Stimulated activated CD8-positive, alpha-beta memory T cell treated with anti-CD3 and anti-CD28 coated beads, Interleukin-7, amount 100 ng/mL, for 48 hours (primary cell): Measurements from ENCODE around the gene CCRL2.

ENCODE experiments used
- DNase-seq, 2 donors: peaks; one replicate each; pipeline ENCODE4 v3.0.0-alpha.2; 2020; ENCODE audit warnings: low read depth in 1 of 2; ENCODE audit errors: extremely low read depth in 1 of 2

CCRL2 gene, protein sequence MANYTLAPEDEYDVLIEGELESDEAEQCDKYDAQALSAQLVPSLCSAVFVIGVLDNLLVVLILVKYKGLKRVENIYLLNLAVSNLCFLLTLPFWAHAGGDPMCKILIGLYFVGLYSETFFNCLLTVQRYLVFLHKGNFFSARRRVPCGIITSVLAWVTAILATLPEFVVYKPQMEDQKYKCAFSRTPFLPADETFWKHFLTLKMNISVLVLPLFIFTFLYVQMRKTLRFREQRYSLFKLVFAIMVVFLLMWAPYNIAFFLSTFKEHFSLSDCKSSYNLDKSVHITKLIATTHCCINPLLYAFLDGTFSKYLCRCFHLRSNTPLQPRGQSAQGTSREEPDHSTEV

DNA sequence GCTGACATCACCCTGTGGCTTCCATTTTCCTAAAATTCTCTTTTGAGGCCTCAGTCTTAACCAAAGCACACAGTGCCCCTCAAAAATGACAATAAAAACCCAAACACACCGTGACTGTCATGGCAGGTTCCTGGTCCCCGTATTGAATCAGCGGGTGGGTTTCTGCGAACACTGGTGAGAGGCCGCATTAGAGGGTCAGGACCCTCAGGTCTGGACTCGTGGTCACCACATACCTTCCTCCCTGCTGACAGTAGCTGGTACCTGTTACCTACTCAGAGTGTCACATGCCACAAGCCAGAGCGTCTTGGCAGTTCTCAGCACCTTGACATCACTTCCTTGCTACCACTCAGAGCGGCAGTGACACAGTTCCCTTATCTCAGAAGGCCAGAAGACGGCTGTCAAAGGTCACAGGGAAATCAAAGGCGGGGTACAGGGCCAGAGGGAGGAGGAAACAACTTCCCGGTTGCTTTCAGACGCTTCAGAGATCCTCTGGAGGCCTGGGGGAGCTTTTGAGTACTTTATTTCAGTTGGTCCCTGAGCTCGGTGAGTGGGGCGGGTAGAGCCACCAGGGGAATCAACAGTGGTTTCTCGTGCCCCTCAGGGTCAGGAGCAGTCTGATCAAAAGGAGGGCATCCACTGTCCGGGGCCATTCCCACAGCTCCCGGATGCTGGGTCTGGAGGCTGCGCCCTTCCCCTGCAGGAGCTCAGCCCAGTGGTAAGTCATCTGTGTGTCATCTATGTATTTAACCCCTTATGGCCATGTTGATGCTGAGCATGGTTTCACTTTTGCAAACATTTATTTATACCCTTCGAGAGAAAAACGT is at the start of gene CCRL2, which contains the start of gene CCR5AS:
TSS of gene CCRL2 (plus strand) at position 472 of the 824 bp plus-strand sequence. CDS start 821 bp downstream, outside the sequence.
TSS of gene CCR5AS (minus strand) at position 279 of the 824 bp plus-strand sequence.
- DNase-seq, result no peak

DNA sequence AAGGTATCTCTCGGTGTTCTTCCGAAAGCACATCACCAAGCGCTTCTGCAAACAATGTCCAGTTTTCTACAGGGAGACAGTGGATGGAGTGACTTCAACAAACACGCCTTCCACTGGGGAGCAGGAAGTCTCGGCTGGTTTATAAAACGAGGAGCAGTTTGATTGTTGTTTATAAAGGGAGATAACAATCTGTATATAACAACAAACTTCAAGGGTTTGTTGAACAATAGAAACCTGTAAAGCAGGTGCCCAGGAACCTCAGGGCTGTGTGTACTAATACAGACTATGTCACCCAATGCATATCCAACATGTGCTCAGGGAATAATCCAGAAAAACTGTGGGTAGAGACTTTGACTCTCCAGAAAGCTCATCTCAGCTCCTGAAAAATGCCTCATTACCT is 48.6 kb upstream of the CCRL2 start:
- no peak for DNase-seq

DNA sequence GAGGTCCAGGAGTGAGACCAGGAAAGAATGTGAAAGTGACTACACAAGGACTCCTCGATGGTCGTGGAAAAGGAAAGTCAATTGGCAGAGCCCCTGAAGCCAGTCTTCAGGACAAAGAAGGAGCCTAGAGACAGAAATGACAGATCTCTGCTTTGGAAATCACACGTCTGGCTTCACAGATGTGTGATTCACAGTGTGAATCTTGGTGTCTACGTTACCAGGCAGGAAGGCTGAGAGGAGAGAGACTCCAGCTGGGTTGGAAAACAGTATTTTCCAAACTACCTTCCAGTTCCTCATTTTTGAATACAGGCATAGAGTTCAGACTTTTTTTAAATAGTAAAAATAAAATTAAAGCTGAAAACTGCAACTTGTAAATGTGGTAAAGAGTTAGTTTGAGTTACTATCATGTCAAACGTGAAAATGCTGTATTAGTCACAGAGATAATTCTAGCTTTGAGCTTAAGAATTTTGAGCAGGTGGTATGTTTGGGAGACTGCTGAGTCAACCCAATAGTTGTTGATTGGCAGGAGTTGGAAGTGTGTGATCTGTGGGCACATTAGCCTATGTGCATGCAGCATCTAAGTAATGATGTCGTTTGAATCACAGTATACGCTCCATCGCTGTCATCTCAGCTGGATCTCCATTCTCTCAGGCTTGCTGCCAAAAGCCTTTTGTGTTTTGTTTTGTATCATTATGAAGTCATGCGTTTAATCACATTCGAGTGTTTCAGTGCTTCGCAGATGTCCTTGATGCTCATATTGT is 47.1 kb upstream of the CCRL2 start:
- DNase-seq, result peak in 1 of 2 donors; percentile 41

- no peak for DNase-seq
Measured at GRCh38 chr3:46360907-46361306, 46.2 kb upstream of the CCRL2 start.

DNA sequence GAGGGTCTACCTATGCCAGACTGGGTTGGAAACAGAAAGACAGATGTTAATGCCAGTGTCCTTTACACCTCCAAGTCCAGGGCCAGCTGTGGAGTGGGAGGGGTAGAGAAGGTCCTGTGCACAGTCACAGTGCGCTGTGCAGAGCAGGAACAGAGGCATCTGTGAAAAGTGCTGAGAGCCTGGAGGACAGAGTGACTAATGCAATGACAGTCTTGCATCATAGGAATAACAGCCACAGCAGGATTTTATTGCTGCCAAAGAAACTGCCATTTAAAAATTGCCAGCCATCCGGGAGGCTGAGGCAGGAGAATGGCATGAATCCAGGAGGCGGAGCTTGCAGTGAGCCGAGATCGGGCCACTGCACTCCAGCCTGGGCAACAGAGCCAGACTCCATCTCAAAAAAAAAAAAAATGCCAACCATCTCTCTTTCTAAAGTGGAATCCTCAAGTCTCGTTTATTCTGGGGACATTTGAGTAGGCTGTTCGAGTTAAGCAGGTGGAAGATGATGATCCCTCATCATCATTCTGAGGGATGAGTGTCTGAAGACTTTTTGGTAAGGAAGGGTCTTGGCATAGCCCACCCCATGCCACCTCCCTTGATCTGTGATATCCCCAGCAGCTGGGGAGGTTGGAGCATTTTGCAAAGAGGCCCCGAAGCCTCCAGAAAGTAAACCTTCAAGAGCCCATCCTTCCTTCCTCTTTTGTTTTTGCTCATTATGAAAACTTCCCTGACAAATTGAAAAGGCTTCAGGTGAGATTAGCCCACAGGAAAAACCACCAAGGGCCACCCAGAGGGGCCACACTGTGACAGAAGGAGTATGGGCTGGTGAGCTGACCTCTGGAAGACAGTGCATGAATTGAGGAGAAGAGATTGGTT is 45.4 kb upstream of the CCRL2 start:
- no peak for DNase-seq

- DNase-seq, result no peak
Measured at GRCh38 chr3:46365041-46365440, 42.0 kb upstream of the CCRL2 start.

DNA sequence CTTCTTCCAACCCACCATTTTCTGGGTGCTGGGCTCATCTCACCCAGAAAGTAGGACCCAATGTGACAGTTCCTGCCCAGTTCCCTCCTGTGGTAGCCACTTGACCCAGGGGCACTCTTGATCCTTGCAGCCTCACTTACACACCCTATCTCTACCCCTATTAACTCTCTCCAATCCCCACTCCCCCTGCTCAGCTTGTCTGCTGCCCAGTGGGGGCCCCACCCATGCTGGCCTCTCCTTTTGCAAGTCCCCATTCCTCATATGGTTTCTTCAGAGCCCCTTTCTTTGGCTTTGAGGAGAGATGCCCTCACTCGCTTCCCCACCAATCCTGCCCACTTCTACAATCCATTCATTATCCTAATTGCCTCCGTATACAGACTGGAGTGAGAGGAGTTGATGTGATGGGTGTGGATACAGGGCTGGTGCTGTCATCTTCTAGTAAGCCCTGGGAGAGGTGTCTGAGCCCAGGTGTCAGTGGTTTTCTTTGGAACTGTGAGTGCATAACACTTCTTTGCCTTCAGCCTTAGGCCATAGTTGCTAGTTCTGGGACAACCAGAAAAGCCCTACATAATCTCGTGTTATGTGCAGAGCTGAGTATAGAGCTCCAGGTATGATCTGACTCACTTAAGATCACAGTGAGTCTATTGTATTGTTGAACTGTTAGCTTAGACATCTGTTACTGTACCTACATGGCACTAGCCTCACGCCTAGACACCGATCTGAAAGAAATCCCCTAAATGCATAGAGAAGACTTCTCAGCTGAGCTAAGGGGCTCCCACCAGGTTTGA is 41.1 kb upstream of the CCRL2 start:
- DNase-seq, result no peak

DNA sequence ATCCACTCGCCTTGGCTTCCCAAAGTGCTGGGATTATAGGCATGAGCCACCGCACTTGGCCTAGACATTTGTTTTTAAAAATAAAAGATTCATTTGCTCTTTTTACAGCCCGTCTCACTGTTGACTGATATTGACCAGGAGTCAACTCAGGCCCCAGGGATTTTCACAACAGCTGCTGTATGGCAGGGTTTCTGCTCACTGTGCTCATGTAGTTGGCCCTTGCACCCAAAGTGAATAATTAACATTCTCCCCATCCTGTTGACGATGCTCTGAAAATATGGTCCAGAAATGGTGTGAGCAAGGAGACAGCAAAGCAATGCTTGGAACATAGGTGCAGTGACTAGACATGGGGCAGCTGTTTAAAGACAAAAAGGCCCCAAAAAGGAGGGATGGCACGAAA is 39.2 kb upstream of the CCRL2 start:
- DNase-seq, result no peak

DNA sequence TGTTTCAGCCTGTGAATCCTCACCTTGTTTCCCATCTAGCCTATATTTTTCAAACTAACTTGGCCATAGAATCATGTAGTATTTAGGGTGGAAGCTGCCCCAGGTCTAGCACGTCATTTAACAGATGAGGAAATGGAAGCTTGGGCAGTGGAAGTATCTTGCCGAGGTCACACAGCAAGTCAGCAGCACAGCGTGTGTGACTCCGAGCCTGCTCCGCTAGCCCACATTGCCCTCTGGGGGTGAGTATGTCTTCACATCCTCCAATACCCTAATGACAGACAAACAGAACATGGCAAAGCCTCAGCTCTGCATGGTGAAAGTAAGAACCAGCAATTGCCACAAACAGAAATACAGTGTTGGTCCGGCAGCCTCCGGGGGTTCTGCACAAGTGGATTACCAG is 38.5 kb upstream of the CCRL2 start:
- peak; percentile 37 to 42 for DNase-seq

DNA sequence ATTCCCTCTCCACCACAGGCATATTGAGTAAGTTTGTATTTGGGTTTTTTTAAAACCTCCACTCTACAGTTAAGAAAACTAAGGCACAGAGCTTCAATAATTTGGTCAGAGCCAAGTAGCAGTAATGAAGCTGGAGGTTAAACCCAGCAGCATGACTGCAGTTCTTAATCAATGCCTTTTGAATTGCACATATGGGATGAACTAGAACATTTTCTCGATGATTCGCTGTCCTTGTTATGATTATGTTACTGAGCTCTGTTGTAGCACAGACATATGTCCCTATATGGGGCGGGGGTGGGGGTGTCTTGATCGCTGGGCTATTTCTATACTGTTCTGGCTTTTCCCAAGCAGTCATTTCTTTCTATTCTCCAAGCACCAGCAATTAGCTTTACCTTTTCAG is 37.9 kb upstream of the CCRL2 start:
- DNase-seq, result no peak

GRCh38 chr3:46369675-46370132 is 37.4 kb upstream of the CCRL2 start:
- DNase-seq, result peak; percentile 26 to 42

DNA sequence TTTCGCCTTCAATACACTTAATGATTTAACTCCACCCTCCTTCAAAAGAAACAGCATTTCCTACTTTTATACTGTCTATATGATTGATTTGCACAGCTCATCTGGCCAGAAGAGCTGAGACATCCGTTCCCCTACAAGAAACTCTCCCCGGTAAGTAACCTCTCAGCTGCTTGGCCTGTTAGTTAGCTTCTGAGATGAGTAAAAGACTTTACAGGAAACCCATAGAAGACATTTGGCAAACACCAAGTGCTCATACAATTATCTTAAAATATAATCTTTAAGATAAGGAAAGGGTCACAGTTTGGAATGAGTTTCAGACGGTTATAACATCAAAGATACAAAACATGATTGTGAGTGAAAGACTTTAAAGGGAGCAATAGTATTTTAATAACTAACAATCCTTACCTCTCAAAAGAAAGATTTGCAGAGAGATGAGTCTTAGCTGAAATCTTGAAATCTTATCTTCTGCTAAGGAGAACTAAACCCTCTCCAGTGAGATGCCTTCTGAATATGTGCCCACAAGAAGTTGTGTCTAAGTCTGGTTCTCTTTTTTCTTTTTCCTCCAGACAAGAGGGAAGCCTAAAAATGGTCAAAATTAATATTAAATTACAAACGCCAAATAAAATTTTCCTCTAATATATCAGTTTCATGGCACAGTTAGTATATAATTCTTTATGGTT is 36.1 kb upstream of the CCRL2 start, which contains the start of gene CCR5:
TSS of gene CCR5 (plus strand) at position 108 of the 680 bp plus-strand sequence. CDS start 1,957 bp downstream, outside the sequence.
- no peak for DNase-seq

DNA sequence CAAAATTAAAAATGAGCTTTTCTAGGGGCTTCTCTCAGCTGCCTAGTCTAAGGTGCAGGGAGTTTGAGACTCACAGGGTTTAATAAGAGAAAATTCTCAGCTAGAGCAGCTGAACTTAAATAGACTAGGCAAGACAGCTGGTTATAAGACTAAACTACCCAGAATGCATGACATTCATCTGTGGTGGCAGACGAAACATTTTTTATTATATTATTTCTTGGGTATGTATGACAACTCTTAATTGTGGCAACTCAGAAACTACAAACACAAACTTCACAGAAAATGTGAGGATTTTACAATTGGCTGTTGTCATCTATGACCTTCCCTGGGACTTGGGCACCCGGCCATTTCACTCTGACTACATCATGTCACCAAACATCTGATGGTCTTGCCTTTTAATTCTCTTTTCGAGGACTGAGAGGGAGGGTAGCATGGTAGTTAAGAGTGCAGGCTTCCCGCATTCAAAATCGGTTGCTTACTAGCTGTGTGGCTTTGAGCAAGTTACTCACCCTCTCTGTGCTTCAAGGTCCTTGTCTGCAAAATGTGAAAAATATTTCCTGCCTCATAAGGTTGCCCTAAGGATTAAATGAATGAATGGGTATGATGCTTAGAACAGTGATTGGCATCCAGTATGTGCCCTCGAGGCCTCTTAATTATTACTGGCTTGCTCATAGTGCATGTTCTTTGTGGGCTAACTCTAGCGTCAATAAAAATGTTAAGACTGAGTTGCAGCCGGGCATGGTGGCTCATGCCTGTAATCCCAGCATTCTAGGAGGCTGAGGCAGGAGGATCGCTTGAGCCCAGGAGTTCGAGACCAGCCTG is 35.3 kb upstream of the CCRL2 start:
- DNase-seq, result no peak

GRCh38 chr3:46372492-46373359 is 34.3 kb upstream of the CCRL2 start:
- no peak for DNase-seq

DNA sequence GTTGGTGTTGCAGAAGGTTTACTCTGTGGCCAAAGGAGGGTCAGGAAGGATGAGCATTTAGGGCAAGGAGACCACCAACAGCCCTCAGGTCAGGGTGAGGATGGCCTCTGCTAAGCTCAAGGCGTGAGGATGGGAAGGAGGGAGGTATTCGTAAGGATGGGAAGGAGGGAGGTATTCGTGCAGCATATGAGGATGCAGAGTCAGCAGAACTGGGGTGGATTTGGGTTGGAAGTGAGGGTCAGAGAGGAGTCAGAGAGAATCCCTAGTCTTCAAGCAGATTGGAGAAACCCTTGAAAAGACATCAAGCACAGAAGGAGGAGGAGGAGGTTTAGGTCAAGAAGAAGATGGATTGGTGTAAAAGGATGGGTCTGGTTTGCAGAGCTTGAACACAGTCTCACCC is 32.3 kb upstream of the CCRL2 start:
- DNase-seq, result no peak

GRCh38 chr3:46375218-46375617 is 31.8 kb upstream of the CCRL2 start:
- DNase-seq, result no peak

DNA sequence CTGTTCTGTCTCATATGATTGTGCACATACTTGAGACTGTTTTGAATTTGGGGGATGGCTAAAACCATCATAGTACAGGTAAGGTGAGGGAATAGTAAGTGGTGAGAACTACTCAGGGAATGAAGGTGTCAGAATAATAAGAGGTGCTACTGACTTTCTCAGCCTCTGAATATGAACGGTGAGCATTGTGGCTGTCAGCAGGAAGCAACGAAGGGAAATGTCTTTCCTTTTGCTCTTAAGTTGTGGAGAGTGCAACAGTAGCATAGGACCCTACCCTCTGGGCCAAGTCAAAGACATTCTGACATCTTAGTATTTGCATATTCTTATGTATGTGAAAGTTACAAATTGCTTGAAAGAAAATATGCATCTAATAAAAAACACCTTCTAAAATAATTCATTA is 31.2 kb upstream of the CCRL2 start:
- DNase-seq, result no peak
